Measurements from ENCODE around the gene SERPINH1. TPM values are rescaled to one million over a fixed set of nuclear protein-coding genes. Genes with fewer than 3 reads are reported as not detected.

The SERPINH1 gene
- total RNA-seq, 1 experiment from 2014 or later: 89.8 TPM

GRCh38 chr11:75567971-75568370 is 5.9 kb downstream of the SERPINH1 start:
- Histone ChIP-seq H3K36me3 (ENCODE audit: control insufficient read depth, insufficient read depth, low read length) (peaks cover 5% of the 10 kb centered on the region; the same call in 1 of the 2 replicates), H3K27ac (ENCODE audit: low read length) (no peak overlapping the region), H3K9me3 (ENCODE audit: control insufficient read depth, insufficient read depth, low read depth, low read length) (no peaks in the 10 kb centered on the region), H3K4me1 (ENCODE audit: control insufficient read depth, insufficient read depth, low read length) (peaks cover 25% of the 10 kb centered on the region), H3K4me3 (ENCODE audit: low read depth in 2 of 2, low read length in 2 of 2) (no peak overlapping the region), H3K27me3 (ENCODE audit: control insufficient read depth, insufficient read depth, low read length) (no peaks in the 10 kb centered on the region)
- intact Hi-C loops (cut with micrococcal nuclease; ENCODE audit: unreplicated experiment): no loop called here
- TF ChIP-seq SIN3A (IDR thresholded peaks at IDR 0.05; ENCODE audit: borderline replicate concordance, insufficient read depth, low read depth, low read length) (no peak), POLR2AphosphoS5 (IDR thresholded peaks at IDR 0.05; ENCODE audit: low read depth, low read length) (no peak), TCF7L2 (IDR thresholded peaks at IDR 0.05; ENCODE audit: low read depth, low read length) (no peak), REST (IDR thresholded peaks at IDR 0.05; ENCODE audit: insufficient read depth in 1 of 2, low read depth in 2 of 2, low read length in 1 of 2) (no peak), CTCF (IDR thresholded peaks at IDR 0.05) (no peak)
- ChIA-PET CTCF (interaction anchor here (0.6 kb wide), 1 partner anchor 325 kb away, joined by 6 read pairs; no protein-coding TSS in a partner anchor), POLR2A (no interaction called here)
- no peak for ATAC-seq
- in situ Hi-C loops (cut with HindIII; ENCODE audit: low pct_unique_long_range_greater_than_20kb, low sequenced_read_pairs): no loop called here
- BruUV-seq (replicated peaks): no TSS peak
- DNase-seq (ENCODE audit: low read depth, low spot score): no peak

DNA sequence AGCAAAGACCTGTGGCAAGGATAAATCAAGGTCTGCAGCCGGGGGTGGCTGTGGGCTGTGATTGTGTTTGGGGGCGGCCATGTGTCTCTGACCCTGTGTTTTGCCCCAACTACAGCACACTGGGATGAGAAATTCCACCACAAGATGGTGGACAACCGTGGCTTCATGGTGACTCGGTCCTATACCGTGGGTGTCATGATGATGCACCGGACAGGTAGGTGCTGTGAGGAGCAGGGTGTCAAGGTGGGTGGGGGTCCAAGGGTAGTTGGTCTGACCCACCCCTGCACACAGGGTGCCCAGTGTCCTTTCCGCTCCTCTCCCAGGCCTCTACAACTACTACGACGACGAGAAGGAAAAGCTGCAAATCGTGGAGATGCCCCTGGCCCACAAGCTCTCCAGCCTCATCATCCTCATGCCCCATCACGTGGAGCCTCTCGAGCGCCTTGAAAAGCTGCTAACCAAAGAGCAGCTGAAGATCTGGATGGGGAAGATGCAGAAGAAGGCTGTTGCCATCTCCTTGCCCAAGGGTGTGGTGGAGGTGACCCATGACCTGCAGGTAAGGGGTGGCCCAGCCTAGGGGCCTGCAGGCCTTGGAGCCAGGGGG is 6.7 kb downstream of the SERPINH1 start:
- Histone ChIP-seq H3K9me3 (ENCODE audit: control insufficient read depth, insufficient read depth, low read depth, low read length) (no peaks in the 10 kb centered on the region), H3K4me3 (ENCODE audit: low read depth in 2 of 2, low read length in 2 of 2) (no peak overlapping the region), H3K27ac (ENCODE audit: low read length) (no peak overlapping the region), H3K4me1 (ENCODE audit: control insufficient read depth, insufficient read depth, low read length) (peaks cover 18% of the 10 kb centered on the region), H3K27me3 (ENCODE audit: control insufficient read depth, insufficient read depth, low read length) (no peaks in the 10 kb centered on the region), H3K36me3 (ENCODE audit: control insufficient read depth, insufficient read depth, low read length) (peaks cover 5% of the 10 kb centered on the region; the same call in 1 of the 2 replicates)
- TF ChIP-seq SIN3A (IDR thresholded peaks at IDR 0.05; ENCODE audit: borderline replicate concordance, insufficient read depth, low read depth, low read length) (no peak), REST (IDR thresholded peaks at IDR 0.05; ENCODE audit: insufficient read depth in 1 of 2, low read depth in 2 of 2, low read length in 1 of 2) (no peak), CTCF (IDR thresholded peaks at IDR 0.05) (no peak), POLR2AphosphoS5 (IDR thresholded peaks at IDR 0.05; ENCODE audit: low read depth, low read length) (no peak), TCF7L2 (IDR thresholded peaks at IDR 0.05; ENCODE audit: low read depth, low read length) (no peak)
- no peak for DNase-seq (ENCODE audit: low read depth, low spot score)
- CTCF ChIA-PET: no interaction called here
- no peak for ATAC-seq
- in situ Hi-C loops (cut with HindIII; ENCODE audit: low pct_unique_long_range_greater_than_20kb, low sequenced_read_pairs): no loop called here
- POLR2A ChIA-PET: no interaction called here
- no TSS peak for BruUV-seq (replicated peaks)
- intact Hi-C loops (cut with micrococcal nuclease; ENCODE audit: unreplicated experiment): no loop called here
